Skeletal muscle satellite cell (primary cell): Measurements from ENCODE around the gene HLF.

Source experiments
- H3K27me3 ChIP-seq: 2 replicates; pipeline ENCODE4 v1.7.0; 2013; ENCODE audit warnings: low read length; ENCODE audit not compliant: control insufficient read depth, insufficient read depth
- H3K36me3 ChIP-seq: 2 replicates; pipeline ENCODE4 v1.7.0; 2013; ENCODE audit warnings: mild to moderate bottlenecking, control low read depth, low read length; ENCODE audit not compliant: insufficient read depth
- H3K4me1 ChIP-seq: 2 replicates; pipeline ENCODE4 v1.7.0; 2013; ENCODE audit warnings: low read length; ENCODE audit not compliant: control insufficient read depth, insufficient read depth
- H3K4me2 ChIP-seq: 2 replicates; pipeline ENCODE4 v1.7.0; 2013; ENCODE audit warnings: mild to moderate bottlenecking, low read length
- H3K4me3 ChIP-seq: 2 replicates; pipeline ENCODE4 v1.7.0; 2013; ENCODE audit warnings: low read length
- H3K9ac ChIP-seq: 2 replicates; pipeline ENCODE4 v1.7.0; 2013; ENCODE audit warnings: mild to moderate bottlenecking, low read depth, low read length, moderate library complexity
- H3K9me3 ChIP-seq: replicated peaks from 2 replicates; pipeline ENCODE4 v1.7.0; 2013; ENCODE audit warnings: mild to moderate bottlenecking, control low read depth, low read length

Gene HLF

GRCh38 chr17:55305321-55306087 lies 40.7 kb downstream of the HLF start:
- H3K27me3 ChIP-seq = peaks cover 20% of the 10 kb centered on the region
- H3K4me2 ChIP-seq = no peak overlapping the region
- no peaks in the 10 kb centered on the region for H3K36me3 ChIP-seq
- H3K4me3 ChIP-seq = no peak overlapping the region
- no peaks in the 10 kb centered on the region for H3K4me1 ChIP-seq
- no peaks in the 10 kb centered on the region for H3K9me3 ChIP-seq
- no peak overlapping the region for H3K9ac ChIP-seq

GRCh38 chr17:55307879-55308278 lies 43.1 kb downstream of the HLF start:
- H3K9ac ChIP-seq = no peak overlapping the region
- no peaks in the 10 kb centered on the region for H3K9me3 ChIP-seq
- no peak overlapping the region for H3K4me3 ChIP-seq
- H3K4me1 ChIP-seq = no peaks in the 10 kb centered on the region
- no peaks in the 10 kb centered on the region for H3K36me3 ChIP-seq
- no peak overlapping the region for H3K4me2 ChIP-seq
- H3K27me3 ChIP-seq = peaks cover 12% of the 10 kb centered on the region

- no peak overlapping the region for H3K4me2 ChIP-seq
- H3K27me3 ChIP-seq = peaks cover 12% of the 10 kb centered on the region
- no peak overlapping the region for H3K9ac ChIP-seq
- no peaks in the 10 kb centered on the region for H3K36me3 ChIP-seq
- H3K9me3 ChIP-seq = no peaks in the 10 kb centered on the region
- H3K4me1 ChIP-seq = no peaks in the 10 kb centered on the region
- H3K4me3 ChIP-seq = no peak overlapping the region
Measured at GRCh38 chr17:55308613-55309391, 44.0 kb downstream of the HLF start.

GRCh38 chr17:55311767-55312375 lies 47.1 kb downstream of the HLF start:
- Histone ChIP-seq H3K27me3 (peaks cover 12% of the 10 kb centered on the region), H3K36me3 (no peaks in the 10 kb centered on the region), H3K4me1 (no peaks in the 10 kb centered on the region), H3K4me3 (no peak overlapping the region), H3K9ac (no peak overlapping the region), H3K9me3 (no peaks in the 10 kb centered on the region), H3K4me2 (no peak overlapping the region)

- H3K9ac ChIP-seq = no peak overlapping the region
- H3K36me3 ChIP-seq = no peaks in the 10 kb centered on the region
- H3K4me3 ChIP-seq = no peak overlapping the region
- H3K4me2 ChIP-seq = no peak overlapping the region
- no peaks in the 10 kb centered on the region for H3K4me1 ChIP-seq
- peaks cover 12% of the 10 kb centered on the region for H3K27me3 ChIP-seq
- no peaks in the 10 kb centered on the region for H3K9me3 ChIP-seq
Measured at GRCh38 chr17:55312852-55313251, 48.1 kb downstream of the HLF start.

GRCh38 chr17:55314061-55314783 lies 49.5 kb downstream of the HLF start:
- no peaks in the 10 kb centered on the region for H3K4me1 ChIP-seq
- peaks cover 7% of the 10 kb centered on the region for H3K27me3 ChIP-seq
- no peak overlapping the region for H3K9ac ChIP-seq
- H3K9me3 ChIP-seq = no peaks in the 10 kb centered on the region
- no peak overlapping the region for H3K4me2 ChIP-seq
- no peak overlapping the region for H3K4me3 ChIP-seq
- H3K36me3 ChIP-seq = no peaks in the 10 kb centered on the region

- no peak overlapping the region for H3K9ac ChIP-seq
- no peaks in the 10 kb centered on the region for H3K36me3 ChIP-seq
- H3K4me1 ChIP-seq = no peaks in the 10 kb centered on the region
- H3K4me2 ChIP-seq = no peak overlapping the region
- no peak overlapping the region for H3K4me3 ChIP-seq
- H3K9me3 ChIP-seq = no peaks in the 10 kb centered on the region
- peaks cover 5% of the 10 kb centered on the region for H3K27me3 ChIP-seq
Measured at GRCh38 chr17:55314784-55315491, 50.2 kb downstream of the HLF start.

- no peaks in the 10 kb centered on the region for H3K4me1 ChIP-seq
Measured at GRCh38 chr17:55316499-55316898, 51.7 kb downstream of the HLF start.

GRCh38 chr17:55317284-55317683 lies 52.5 kb downstream of the HLF start:
- Histone ChIP-seq H3K36me3 (no peaks in the 10 kb centered on the region), H3K4me2 (no peak overlapping the region), H3K27me3 (no peaks in the 10 kb centered on the region), H3K9me3 (no peaks in the 10 kb centered on the region), H3K4me1 (no peaks in the 10 kb centered on the region), H3K4me3 (no peak overlapping the region), H3K9ac (no peak overlapping the region)

More at GRCh38 chr17:55316499-55316898, 51.7 kb downstream of the HLF start:
- Histone ChIP-seq H3K36me3 (no peaks in the 10 kb centered on the region), H3K27me3 (no peaks in the 10 kb centered on the region), H3K9me3 (no peaks in the 10 kb centered on the region), H3K4me3 (no peak overlapping the region), H3K9ac (no peak overlapping the region), H3K4me2 (no peak overlapping the region)

- Histone ChIP-seq H3K9me3 (no peaks in the 10 kb centered on the region), H3K36me3 (no peaks in the 10 kb centered on the region), H3K27me3 (no peaks in the 10 kb centered on the region), H3K4me1 (no peaks in the 10 kb centered on the region), H3K9ac (no peak overlapping the region), H3K4me2 (no peak overlapping the region), H3K4me3 (no peak overlapping the region)
Measured at GRCh38 chr17:55318081-55318480, 53.3 kb downstream of the HLF start.
